Mucosa of descending colon (tissue), 3 donors: ENCODE data around the gene HS6ST1. TPM values are rescaled to one million over a fixed set of nuclear protein-coding genes. Genes with fewer than 3 reads are reported as not detected.

ENCODE experiments used
- ATAC-seq: fragments of 200-7000 bp; cut with Tn5 transposase; one replicate; pipeline ENCODE4 v1.9.1; 2020; ENCODE audit warnings: mild to moderate bottlenecking, moderate library complexity
- DNase-seq, 3 donors: peaks; one replicate each; pipeline ENCODE4 v3.0.0-alpha.2; 2020
- H3K36me3 ChIP-seq: fragments of 200-600 bp; one replicate; pipeline ENCODE4 v1.8.0; 2021; ENCODE audit warnings: low read depth, mild to moderate bottlenecking
- H3K4me1 ChIP-seq: fragments of 200-600 bp; one replicate; pipeline ENCODE4 v1.8.0; 2021; ENCODE audit warnings: low read depth, mild to moderate bottlenecking
- H3K4me3 ChIP-seq: fragments of 200-600 bp; one replicate; pipeline ENCODE4 v1.8.0; 2021; ENCODE audit warnings: mild to moderate bottlenecking
- H3K9me3 ChIP-seq: fragments of 200-600 bp; one replicate; pipeline ENCODE4 v1.8.0; 2021; ENCODE audit warnings: mild to moderate bottlenecking
- CTCF ChIP-seq: fragments of 200-600 bp; IDR thresholded peaks from one replicate; pipeline ENCODE4 v1.8.0; 2022; ENCODE audit warnings: antibody characterized with exemption, mild to moderate bottlenecking
- intact Hi-C, 2 donors: fragments of 100-400 bp; cut with DNase I in 1 of 2; cut with micrococcal nuclease in 1 of 2; formaldehyde crosslinking; loops; one replicate each; pipeline versions ENCODE4 v1.11.0 to v1.11.1; 2022; cut with DNase I, micrococcal nuclease
- total RNA-seq, 3 donors: library from RNA; stranded (reverse); fragmentation: NEBNext Ultra II Directional in 2 of 3; extraction: Animal tissue kit (Norgen Biotek cat#: 25700) in 2 of 3; gene quantifications; one replicate each; pipeline versions ENCODE4 v1.2.1 to v1.2.4, GENCODE V29; 2021 to 2023
- donor health status: DM: no; HTN: no; CAD: no; lungs with moderate emphysema.
- donor health status: DM: no; HTN: no; CAD: no.
- donor health status: DM: no; HTN: yes; CAD: no.

The HS6ST1 gene
- total RNA-seq, 3 donors from 2014 or later: 30.8 to 39.6 (median 32.2) TPM

- no peak for TF ChIP-seq CTCF
- no peak for ATAC-seq
- Histone ChIP-seq H3K36me3 (no peaks in the 10 kb centered on the region), H3K4me3 (no peak overlapping the region), H3K4me1 (peaks cover 3% of the 10 kb centered on the region), H3K9me3 (no peaks in the 10 kb centered on the region)
- no peak for DNase-seq
- intact Hi-C loops: no loop called here
Measured at GRCh38 chr2:128219891-128220290, 98.8 kb downstream of the HS6ST1 start.

GRCh38 chr2:128217671-128218070 lies 101.0 kb downstream of the HS6ST1 start:
- intact Hi-C loops: no loop called here
- DNase-seq (no peak), ATAC-seq (peak; percentile 44)
- H3K36me3 ChIP-seq: no peaks in the 10 kb centered on the region
- H3K4me1 ChIP-seq: peaks cover 5% of the 10 kb centered on the region
- no peak for TF ChIP-seq CTCF
- H3K4me3 ChIP-seq: no peak overlapping the region
- no peaks in the 10 kb centered on the region for H3K9me3 ChIP-seq

- intact Hi-C loops: no loop called here
Measured at GRCh38 chr2:128215897-128216642, 102.6 kb downstream of the HS6ST1 start.

More at GRCh38 chr2:128215897-128216642, 102.6 kb downstream of the HS6ST1 start:
- no peaks in the 10 kb centered on the region for H3K36me3 ChIP-seq
- peaks cover 5% of the 10 kb centered on the region for H3K4me1 ChIP-seq
- H3K9me3 ChIP-seq: no peaks in the 10 kb centered on the region
- no peak for ATAC-seq
- DNase-seq: no peak
- H3K4me3 ChIP-seq: no peak overlapping the region
- no peak for TF ChIP-seq CTCF

Other genes starting within 250 kb of the HS6ST1 start
- gene UGGT1, start 227.7 kb downstream of the HS6ST1 start, total RNA-seq: 10 to 100 TPM; 43.0 to 47.1 (median 43.9) TPM